Activated CD4-positive, CD25-positive, alpha-beta regulatory T cell (primary cell): ENCODE measurements around the gene TMEM38A.
A peak's percentile ranks its signal among the peaks of the same experiment; 100 is the strongest.

ENCODE experiments used
- DNase-seq, 4 experiments: peaks; one replicate each; lab custom pipeline; 2025; lab: John Stamatoyannopoulos, UW

TMEM38A gene, protein sequence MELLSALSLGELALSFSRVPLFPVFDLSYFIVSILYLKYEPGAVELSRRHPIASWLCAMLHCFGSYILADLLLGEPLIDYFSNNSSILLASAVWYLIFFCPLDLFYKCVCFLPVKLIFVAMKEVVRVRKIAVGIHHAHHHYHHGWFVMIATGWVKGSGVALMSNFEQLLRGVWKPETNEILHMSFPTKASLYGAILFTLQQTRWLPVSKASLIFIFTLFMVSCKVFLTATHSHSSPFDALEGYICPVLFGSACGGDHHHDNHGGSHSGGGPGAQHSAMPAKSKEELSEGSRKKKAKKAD

GRCh38 chr19:16660763-16661479 lies at the start of gene TMEM38A:
Gene TMEM38A, plus strand, starts transcription at chr19:16661139. Its CDS starts 79 bp downstream, at chr19:16661218.
- peak; percentile 25 to 33 (median 25) for DNase-seq

- DNase-seq, result no peak
These were observed 48.3 kb upstream of the TMEM38A start for GRCh38 chr19:16612636-16613035.

DNA sequence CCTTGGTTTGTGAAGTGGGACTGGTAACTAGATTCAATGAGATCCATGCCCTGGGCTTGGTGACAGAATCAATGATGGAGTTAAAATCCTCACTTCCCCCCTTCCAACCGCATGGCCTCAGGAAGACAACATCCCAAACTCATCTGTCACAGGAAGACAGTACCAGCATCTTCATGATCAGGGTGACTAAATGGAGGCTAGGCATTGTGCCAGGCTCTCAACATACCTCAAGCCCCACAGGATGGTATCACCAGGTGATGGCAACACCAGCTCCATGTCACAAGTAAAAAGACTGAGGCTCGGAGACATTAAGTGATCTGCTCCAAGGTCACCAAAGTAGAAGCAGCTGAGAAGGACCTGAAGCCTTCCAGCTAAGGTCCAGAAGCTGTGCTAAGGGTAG lies 47.1 kb upstream of the TMEM38A start:
- DNase-seq, result no peak

- DNase-seq, result no peak
These were observed 46.0 kb upstream of the TMEM38A start for GRCh38 chr19:16614941-16615340.

DNA sequence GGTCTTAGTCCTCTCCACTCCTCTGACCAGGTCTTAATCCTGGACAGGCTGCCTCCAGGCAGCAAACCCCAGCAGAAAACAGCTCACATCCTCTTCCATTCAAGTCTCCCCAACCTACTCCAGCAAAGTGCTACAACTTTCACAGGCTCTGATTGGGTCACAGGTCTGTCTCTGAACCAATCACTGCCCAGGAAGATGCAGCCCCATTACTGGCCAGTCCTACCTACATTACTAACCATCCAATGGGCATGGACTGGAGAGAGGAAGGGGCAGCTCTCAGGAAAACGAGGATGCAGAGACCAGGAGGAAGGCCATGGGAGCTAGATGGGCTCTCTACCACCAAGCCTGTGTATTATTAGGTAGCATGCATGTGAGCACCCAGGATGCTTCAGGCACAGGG lies 45.1 kb upstream of the TMEM38A start:
- DNase-seq, result no peak

DNA sequence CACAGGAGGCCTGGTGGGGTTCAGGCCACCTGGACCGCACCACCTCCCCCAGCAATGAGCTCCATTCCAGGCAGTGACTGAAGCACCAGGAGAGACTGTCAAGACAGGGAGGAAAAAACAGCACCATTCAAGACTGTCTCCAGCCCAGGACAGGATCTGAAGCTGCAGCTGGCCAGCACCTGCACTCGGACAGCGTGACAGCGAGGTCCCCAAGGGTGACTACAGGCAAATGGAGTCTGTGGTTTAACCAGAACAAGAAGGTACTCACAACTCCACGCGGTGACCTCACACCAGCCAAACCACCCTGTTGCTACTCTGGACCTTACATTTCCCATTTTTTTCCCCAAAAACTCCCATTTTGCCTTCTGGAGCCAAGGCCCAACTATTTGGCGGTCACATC lies 42.7 kb upstream of the TMEM38A start:
- DNase-seq, result no peak

DNA sequence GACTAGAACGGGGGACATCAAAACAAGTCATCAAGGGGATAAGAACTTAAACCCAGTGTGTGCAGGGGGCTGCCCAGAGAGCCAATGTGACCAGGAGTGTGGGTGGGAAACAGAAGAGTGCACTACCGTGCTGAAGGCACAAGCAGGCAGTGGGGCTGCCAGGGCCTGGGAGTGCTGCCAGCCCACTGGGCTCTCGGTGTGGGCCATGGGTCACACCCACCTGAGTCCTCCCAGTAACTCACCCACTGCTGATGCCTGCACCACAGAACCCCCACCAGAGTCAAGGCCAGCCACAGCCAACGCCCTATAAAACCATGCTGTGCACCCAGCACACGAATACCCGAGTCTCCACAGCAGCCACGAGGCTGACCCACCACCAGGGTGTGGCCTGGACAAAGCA lies 41.5 kb upstream of the TMEM38A start:
- no peak for DNase-seq

DNA sequence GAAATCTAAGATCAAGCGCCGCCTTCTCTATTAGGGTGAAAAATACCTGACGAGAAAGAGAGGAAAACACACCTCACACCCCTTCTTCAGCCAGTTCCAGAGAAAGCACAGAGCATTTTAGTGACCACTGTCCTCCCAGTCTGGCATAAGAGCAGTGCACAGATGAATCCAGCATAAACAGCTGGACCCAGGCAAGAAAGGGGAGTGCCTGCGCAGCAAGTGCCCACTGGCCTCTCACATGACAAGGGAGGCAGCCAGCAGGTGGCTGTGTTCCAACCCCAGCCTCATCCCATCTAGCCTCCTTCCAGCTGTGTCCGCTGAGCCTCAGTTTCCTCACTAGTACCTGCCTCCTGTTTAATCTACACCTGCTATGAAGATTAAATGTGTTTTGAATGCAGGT lies 40.9 kb upstream of the TMEM38A start:
- DNase-seq, result no peak

- no peak for DNase-seq
These were observed 40.4 kb upstream of the TMEM38A start for GRCh38 chr19:16620584-16620983.

DNA sequence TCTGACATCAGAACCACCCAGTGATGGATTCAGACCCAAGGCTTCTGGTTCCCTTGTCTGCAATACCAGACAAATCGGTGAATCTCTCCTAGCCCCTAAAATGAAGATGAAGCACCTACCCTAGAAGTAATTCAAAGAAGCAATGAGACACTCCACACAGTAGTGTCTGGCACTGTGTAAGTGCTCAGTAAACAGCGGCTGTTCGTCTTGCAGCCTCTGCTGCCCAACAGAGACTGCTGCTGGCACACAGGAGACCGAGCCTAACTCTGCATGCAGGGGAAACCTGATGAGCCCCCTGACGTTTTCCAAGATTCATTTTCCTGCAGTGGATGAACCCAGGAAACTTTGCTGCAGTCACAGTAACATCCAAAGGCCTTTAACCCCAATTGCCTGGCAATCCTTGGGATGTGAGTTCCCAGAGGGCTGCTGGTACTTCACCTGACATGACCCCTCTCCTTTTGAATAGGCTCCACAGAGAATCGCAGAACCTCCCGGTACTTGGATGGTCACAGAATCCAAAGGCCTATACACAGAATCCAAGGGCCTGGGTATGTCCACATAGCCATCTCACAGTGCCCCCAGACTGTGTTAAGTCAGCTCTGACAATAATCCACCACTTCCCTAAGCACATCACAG lies 39.7 kb upstream of the TMEM38A start:
- no peak for DNase-seq

DNA sequence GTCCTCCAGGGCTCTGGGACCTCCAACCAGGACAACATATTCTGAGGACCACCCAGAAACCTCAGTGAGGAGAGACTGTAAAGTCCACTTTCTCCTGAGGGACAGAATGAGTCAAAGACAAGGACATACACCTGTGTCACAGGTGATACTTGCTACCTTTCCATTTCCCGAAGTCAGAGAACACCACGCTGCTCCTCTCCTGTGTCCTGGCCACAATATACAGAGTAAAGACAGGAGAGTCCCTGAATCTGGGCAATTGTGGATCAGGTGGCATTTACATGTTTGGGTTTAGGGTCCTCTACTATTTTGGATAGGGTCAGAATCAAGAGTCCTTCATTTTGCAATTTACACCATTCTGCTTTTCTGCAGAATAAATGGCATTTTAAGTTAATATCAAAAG lies 37.9 kb upstream of the TMEM38A start:
- no peak for DNase-seq

DNA sequence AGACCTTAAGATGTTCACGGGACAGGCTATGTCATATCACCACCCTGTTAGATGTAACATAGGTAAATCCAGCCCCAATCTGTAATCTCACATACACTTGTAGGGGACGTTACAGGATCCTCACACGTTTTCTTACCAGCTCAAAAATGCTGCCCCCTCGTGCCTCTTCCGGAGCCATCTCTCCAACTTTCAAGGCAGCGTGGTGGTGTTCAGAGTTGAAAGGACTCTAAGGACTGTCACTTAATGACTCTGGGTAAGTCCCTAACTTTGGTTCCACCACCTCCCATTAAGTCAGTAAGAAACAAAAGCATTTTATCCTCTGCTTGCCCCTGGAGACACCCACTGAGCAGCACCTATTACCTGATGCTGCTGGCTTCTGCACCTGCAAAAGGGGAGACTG lies 37.4 kb upstream of the TMEM38A start:
- DNase-seq, result no peak

- no peak for DNase-seq
These were observed 36.7 kb upstream of the TMEM38A start for GRCh38 chr19:16624236-16624635.

GRCh38 chr19:16625163-16625958 lies 35.6 kb upstream of the TMEM38A start:
- DNase-seq, result no peak

DNA sequence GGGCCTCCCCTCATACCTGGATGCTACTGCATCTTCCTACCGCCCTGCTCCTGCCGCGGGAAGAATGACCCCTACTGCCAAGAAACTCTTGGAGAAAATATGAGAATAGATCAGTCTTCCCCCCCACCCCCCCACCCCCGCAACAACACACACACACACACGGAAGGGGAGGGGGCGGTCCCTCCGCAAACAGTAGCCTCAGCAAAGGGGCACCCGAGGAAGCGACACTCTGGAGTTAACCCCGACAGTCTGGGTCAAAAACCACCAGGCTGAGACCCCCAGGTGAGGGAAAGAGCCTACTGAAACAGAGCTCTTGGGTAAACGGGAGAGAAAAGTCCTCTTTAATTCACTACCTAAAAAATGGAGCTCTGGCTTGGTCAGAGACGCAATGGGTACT lies 34.1 kb upstream of the TMEM38A start:
- no peak for DNase-seq

GRCh38 chr19:16627193-16627927 lies 33.6 kb upstream of the TMEM38A start:
- no peak for DNase-seq

GRCh38 chr19:16627928-16628182 lies 33.1 kb upstream of the TMEM38A start:
- DNase-seq, result no peak

DNA sequence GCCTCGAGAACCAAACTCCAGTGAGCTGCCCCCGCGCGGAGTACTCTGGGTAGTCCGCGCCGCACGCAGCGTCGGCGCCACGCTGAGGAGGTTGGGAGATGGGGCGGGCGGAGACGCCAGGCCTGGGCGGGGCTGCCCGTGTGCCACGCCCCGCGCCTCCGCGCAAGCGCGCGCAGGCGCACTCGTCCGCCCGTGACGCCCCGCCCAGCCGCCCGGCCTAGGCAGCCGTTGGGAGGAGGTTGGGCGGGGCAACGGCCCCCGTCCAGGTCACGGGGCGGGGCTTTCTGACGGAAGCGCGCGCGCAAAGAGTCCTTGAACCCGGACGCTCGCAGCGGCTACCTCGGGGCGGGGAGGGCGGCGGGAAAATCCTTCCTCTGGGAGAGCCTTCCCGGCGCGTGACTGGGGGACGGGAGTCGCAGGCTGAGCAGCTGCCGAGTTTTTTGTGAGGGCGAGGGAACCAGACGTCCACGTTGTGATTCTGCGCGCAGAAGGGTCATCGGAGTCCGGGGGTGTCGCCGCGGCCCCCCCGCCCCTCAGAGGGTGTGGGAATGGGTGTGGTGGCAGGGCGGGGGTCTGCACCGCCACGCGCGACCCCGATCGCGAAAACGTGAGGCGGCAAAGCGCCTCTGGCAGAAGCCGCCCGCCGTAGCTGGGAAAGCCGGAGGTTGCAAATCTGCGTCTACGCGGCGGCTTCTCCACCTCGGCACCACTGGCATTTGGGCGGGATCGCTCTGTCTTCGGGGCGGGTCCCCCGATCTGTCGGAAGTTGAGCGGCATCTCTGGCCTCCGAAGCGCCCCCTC lies 32.6 kb upstream of the TMEM38A start, which contains the start of gene MED26:
Gene MED26 (minus strand): TSS at position 22 of the 801 bp plus-strand sequence. CDS start 261 bp downstream, outside the sequence.
- peak; percentile 88 to 94 (median 92) for DNase-seq

DNA sequence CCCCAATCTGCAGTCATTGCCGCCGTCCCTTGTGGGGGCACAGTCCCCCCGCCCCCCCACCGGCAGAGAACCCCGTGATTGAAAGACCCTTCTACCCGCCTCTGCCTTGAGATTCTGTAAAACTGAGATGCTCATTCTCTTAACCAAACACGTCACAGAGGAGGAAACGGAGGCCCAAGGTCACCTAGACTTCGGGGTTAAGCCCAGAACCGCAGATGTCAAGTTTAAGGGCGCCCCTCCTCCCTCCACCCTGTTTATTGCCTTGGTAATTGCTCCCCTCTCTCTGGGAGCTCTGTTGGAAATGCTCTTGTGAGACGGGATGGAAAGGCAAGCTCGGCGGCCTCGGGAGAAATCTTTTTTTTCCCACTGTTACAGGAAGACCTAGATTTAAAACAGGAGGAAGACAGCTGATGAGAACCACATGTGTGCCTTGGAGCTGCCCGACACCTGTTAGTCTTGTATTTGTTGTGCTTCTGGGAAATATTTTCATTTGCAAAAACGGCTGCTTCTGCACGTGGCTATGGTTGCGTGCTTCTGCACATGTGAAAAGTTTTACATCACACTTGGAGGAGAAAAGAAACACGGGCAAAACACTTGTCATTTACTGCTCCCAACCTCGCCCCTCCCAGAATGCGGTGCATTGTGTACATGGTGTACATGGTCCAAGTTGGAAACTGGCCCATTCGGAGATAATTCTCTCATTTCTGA lies 31.8 kb upstream of the TMEM38A start:
- DNase-seq, result peak in 1 of 4 experiments; percentile 45

DNA sequence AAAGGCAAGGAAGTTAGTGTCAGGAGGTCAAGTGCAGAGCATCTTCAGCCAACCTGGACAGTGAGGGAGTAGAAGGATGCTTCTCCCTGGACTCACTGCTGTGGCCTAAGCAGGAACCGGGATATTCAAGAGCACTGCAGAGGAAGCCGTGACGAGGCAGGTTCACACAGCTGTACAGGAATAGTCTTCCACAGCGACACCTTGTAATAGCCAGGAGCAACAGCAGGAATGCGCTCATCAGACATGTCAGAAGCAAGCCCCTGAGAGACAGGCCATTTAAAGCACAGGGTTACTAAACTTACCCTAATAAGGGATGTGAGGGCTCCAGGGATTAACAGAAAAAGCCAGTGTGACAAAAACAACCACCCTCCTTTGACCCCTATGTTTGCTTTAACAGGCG lies 29.5 kb upstream of the TMEM38A start:
- DNase-seq, result no peak
